ENCODE results near the gene ABCC2. TPM values are rescaled to one million over a fixed set of nuclear protein-coding genes. Genes with fewer than 3 reads are reported as not detected.

The ABCC2 gene
- total and polyA plus RNA-seq, 2 donors (not counting 1 experiment from before 2014, with no cell fraction given): 0.17 to 0.66 TPM

- Histone ChIP-seq H3K27ac (ENCODE audit: insufficient read depth, low read length) (no peak overlapping the region), H3K4me2 (ENCODE audit: extremely low read depth, insufficient read depth, low read length) (no peak overlapping the region), H2AFZ (ENCODE audit: low read length) (no peak overlapping the region), H3K9me3 (ENCODE audit: control insufficient read depth, insufficient read depth, low read depth, low read length) (no peaks in the 10 kb centered on the region), H3K79me2 (ENCODE audit: control insufficient read depth, insufficient read depth, low read length) (no peaks in the 10 kb centered on the region), H3K9ac (ENCODE audit: insufficient read depth, low read length) (no peak overlapping the region), H3K27me3 (ENCODE audit: control insufficient read depth, insufficient read depth, low read length) (no peaks in the 10 kb centered on the region), H3K36me3 (ENCODE audit: control insufficient read depth, insufficient read depth, low read length) (no peaks in the 10 kb centered on the region), H4K20me1 (ENCODE audit: control insufficient read depth, extremely low read depth, insufficient read depth, low read length) (no peaks in the 10 kb centered on the region), H3K4me1 (ENCODE audit: control insufficient read depth, extremely low read depth, insufficient read depth, low read length) (peaks cover 3% of the 10 kb centered on the region), H3K4me3 (replicated peaks in 1 of 4; ENCODE audit: control extremely low read depth in 1 of 4, insufficient read depth in 1 of 4, low read depth in 3 of 4, low read length in 4 of 4) (no peak overlapping the region)
- TF ChIP-seq CTCF (conservative IDR thresholded peaks at IDR 0.05 in 1 of 2, IDR thresholded peaks at IDR 0.05 in 1 of 2; ENCODE audit: low read depth in 1 of 2, low read length in 2 of 2): no peak
- no peak for TF ChIP-seq EZH2 (IDR thresholded peaks at IDR 0.05; ENCODE audit: low read length, missing control alignments)
- no peak for DNase-seq (ENCODE audit: low read depth in 2 of 2)
These were observed 11.4 kb downstream of the ABCC2 start for GRCh38 chr10:99793819-99794218.

GRCh38 chr10:99796928-99797327, 14.5 kb downstream of the ABCC2 start:
- Histone ChIP-seq H2AFZ (ENCODE audit: low read length) (no peak overlapping the region), H3K4me1 (ENCODE audit: control insufficient read depth, extremely low read depth, insufficient read depth, low read length) (no peaks in the 10 kb centered on the region), H3K27ac (ENCODE audit: insufficient read depth, low read length) (no peak overlapping the region), H3K36me3 (ENCODE audit: control insufficient read depth, insufficient read depth, low read length) (no peaks in the 10 kb centered on the region), H3K27me3 (ENCODE audit: control insufficient read depth, insufficient read depth, low read length) (no peaks in the 10 kb centered on the region), H3K4me2 (ENCODE audit: extremely low read depth, insufficient read depth, low read length) (no peak overlapping the region), H3K9me3 (ENCODE audit: control insufficient read depth, insufficient read depth, low read depth, low read length) (no peaks in the 10 kb centered on the region), H4K20me1 (ENCODE audit: control insufficient read depth, extremely low read depth, insufficient read depth, low read length) (no peaks in the 10 kb centered on the region), H3K79me2 (ENCODE audit: control insufficient read depth, insufficient read depth, low read length) (no peaks in the 10 kb centered on the region), H3K4me3 (replicated peaks in 1 of 4; ENCODE audit: control extremely low read depth in 1 of 4, insufficient read depth in 1 of 4, low read depth in 3 of 4, low read length in 4 of 4) (no peak overlapping the region), H3K9ac (ENCODE audit: insufficient read depth, low read length) (no peak overlapping the region)
- TF ChIP-seq CTCF (conservative IDR thresholded peaks at IDR 0.05 in 1 of 2, IDR thresholded peaks at IDR 0.05 in 1 of 2; ENCODE audit: low read depth in 1 of 2, low read length in 2 of 2) (no peak), EZH2 (IDR thresholded peaks at IDR 0.05; ENCODE audit: low read length, missing control alignments) (no peak)
- no peak for DNase-seq (ENCODE audit: low read depth in 2 of 2)

- no peak overlapping the region for H3K4me3 ChIP-seq (replicated peaks in 1 of 4; ENCODE audit: control extremely low read depth in 1 of 4, insufficient read depth in 1 of 4, low read depth in 3 of 4, low read length in 4 of 4)
- H3K4me1 ChIP-seq (ENCODE audit: control insufficient read depth, extremely low read depth, insufficient read depth, low read length): no peaks in the 10 kb centered on the region
- no peak for DNase-seq (ENCODE audit: low read depth in 2 of 2)
- H3K27ac ChIP-seq (ENCODE audit: insufficient read depth, low read length): no peak overlapping the region
- H3K9ac ChIP-seq (ENCODE audit: insufficient read depth, low read length): no peak overlapping the region
- H3K79me2 ChIP-seq (ENCODE audit: control insufficient read depth, insufficient read depth, low read length): no peaks in the 10 kb centered on the region
- H2AFZ ChIP-seq (ENCODE audit: low read length): no peak overlapping the region
- no peaks in the 10 kb centered on the region for H3K27me3 ChIP-seq (ENCODE audit: control insufficient read depth, insufficient read depth, low read length)
- no peak overlapping the region for H3K4me2 ChIP-seq (ENCODE audit: extremely low read depth, insufficient read depth, low read length)
- no peak for TF ChIP-seq EZH2 (IDR thresholded peaks at IDR 0.05; ENCODE audit: low read length, missing control alignments)
- TF ChIP-seq CTCF (conservative IDR thresholded peaks at IDR 0.05 in 1 of 2, IDR thresholded peaks at IDR 0.05 in 1 of 2; ENCODE audit: low read depth in 1 of 2, low read length in 2 of 2): no peak
- H3K36me3 ChIP-seq (ENCODE audit: control insufficient read depth, insufficient read depth, low read length): no peaks in the 10 kb centered on the region
- H4K20me1 ChIP-seq (ENCODE audit: control insufficient read depth, extremely low read depth, insufficient read depth, low read length): no peaks in the 10 kb centered on the region
- no peaks in the 10 kb centered on the region for H3K9me3 ChIP-seq (ENCODE audit: control insufficient read depth, insufficient read depth, low read depth, low read length)
These were observed 15.6 kb downstream of the ABCC2 start for GRCh38 chr10:99798031-99798430.
